Keratinocyte (primary cell): ENCODE measurements around the gene ALDH3A2.

Experiments
- CTCF ChIP-seq, 3 experiments: IDR thresholded peaks in 1 of 3; conservative IDR thresholded peaks in 1 of 3; optimal IDR thresholded peaks in 1 of 3; 2 replicates in 2 of 3; 3 replicates in 1 of 3; pipeline versions ENCODE3 to v1.5.1; 2011; ENCODE audit warnings: low read length in 3 of 3, mild to moderate bottlenecking in 3 of 3, moderate library complexity in 2 of 3, control low read depth in 1 of 3, inconsistent platforms in 1 of 3; ENCODE audit not compliant: insufficient read depth in 2 of 3; ENCODE audit errors: extremely low read depth in 1 of 3
- EZH2 ChIP-seq: IDR thresholded peaks from one replicate; pipeline ENCODE4 v1.6.1; 2012; ENCODE audit warnings: inconsistent platforms, mild to moderate bottlenecking, low read length, moderate library complexity

GRCh38 chr17:19717411-19717908 lies 68.9 kb downstream of the ALDH3A2 start:
- no peak for TF ChIP-seq EZH2
- no peak for TF ChIP-seq CTCF (optimal IDR thresholded peaks at IDR 0.05 in 1 of 3, IDR thresholded peaks at IDR 0.05 in 1 of 3, conservative IDR thresholded peaks at IDR 0.05 in 1 of 3; ENCODE audit: extremely low read depth in 1 of 3, insufficient read depth in 2 of 3, low read length in 3 of 3)
